Femur (tissue), 1 donor: ENCODE data around the gene SRRM2.

Experiments used
- DNase-seq: peaks from one replicate; pipeline ENCODE4 v3.0.0-alpha.2; 2017

The SRRM2 gene

GRCh38 chr16:2804728-2805127 lies 52.3 kb downstream of the SRRM2 start:
- no peak for DNase-seq

GRCh38 chr16:2806286-2806685 lies 53.8 kb downstream of the SRRM2 start:
- no peak for DNase-seq

GRCh38 chr16:2808181-2808580 lies 55.7 kb downstream of the SRRM2 start:
- no peak for DNase-seq

- no peak for DNase-seq
Measured at GRCh38 chr16:2809149-2809760, 56.8 kb downstream of the SRRM2 start.

DNA sequence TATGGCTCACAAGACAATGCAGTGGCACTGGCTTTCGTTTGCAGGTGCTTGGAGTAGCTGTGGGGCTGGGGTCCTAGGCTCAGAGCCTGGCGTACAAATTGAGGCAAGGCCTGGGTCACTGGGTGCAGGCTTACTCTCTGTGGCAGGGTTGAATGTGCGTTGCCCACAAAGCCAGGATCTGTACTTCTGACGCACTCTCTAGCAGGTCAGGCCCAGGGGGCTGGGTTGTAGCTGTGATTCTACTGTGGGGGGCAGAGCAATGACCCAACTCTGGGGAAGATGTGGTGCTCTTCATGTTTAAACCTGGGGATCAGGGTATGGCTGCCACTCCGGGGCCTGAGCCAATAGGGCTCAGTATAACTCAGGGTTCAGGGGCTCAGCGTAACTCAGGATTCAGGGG lies 58.2 kb downstream of the SRRM2 start:
- no peak for DNase-seq

GRCh38 chr16:2811703-2812471 lies 59.4 kb downstream of the SRRM2 start:
- DNase-seq: no peak

- DNase-seq: no peak
Measured at GRCh38 chr16:2813771-2814221, 61.4 kb downstream of the SRRM2 start.

- DNase-seq: no peak
Measured at GRCh38 chr16:2814551-2815298, 62.3 kb downstream of the SRRM2 start.

DNA sequence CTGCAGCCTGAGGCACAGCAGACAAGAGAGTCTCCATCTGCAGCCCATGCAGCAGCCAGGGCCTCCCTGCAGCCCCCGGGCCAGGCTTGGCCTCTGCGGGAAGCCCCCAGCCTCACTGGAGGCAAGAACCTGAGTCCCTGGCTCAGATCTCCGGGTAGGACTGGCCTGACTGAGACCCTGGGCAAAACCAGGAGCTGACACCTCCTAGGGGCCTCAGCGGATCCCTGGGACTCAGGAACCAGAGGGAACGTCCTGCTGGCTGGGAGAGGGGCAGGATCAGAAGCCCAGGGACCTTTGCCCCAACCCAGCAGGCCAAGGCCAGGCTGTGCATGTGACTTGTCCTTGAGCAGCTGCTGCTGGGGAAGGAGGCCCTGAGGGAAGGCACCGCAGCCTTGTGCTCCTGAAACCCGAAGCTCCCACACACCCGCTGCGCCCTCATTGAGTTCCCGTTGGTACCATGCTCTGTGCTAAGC lies 62.9 kb downstream of the SRRM2 start:
- DNase-seq: no peak

GRCh38 chr16:2816751-2817339 lies 64.4 kb downstream of the SRRM2 start, which contains the start of gene PRSS21:
Gene PRSS21, plus strand, starts transcription at chr16:2817237. Its CDS starts 32 bp downstream, at chr16:2817269.
- DNase-seq: no peak

DNA sequence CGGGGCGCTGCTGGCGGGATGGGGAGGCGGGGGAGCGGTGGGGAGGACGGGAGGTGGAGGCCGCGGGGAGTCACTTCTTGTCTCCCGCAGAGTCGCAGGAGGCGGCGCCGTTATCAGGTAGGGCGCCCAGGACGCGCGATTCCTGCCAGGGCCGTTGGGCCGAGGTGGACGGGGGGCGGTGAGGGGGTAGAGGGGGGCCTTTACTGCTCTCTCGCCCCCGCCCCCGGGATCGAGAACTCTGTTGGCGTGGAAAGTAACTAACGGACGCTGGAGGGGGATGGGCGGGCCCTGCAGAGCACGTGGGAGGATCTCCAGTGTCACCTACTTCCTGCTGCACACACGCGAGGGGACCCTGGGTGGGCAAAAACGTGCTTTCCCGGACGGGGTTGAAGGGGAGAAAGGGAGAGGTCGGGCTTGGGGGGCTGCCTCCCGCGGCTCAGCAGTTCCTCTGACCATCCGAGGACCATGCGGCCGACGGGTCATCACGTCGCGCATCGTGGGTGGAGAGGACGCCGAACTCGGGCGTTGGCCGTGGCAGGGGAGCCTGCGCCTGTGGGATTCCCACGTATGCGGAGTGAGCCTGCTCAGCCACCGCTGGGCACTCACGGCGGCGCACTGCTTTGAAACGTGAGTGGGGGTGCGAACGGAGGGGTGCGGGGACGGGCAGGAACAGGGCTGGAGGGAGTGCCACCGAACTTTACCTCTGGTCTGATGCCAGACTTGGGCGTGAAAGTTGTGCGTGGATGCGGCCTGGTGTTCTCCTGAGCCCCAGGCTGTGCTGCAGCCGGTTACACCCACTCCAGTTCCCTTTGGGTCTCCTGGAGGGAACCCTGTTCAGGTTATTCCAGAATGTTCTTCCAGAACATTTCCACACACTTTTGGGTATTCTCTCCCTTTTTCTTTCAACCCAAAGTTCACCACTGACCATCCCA lies 65.2 kb downstream of the SRRM2 start:
- DNase-seq: no peak

GRCh38 chr16:2818272-2818876 lies 65.9 kb downstream of the SRRM2 start:
- no peak for DNase-seq

DNA sequence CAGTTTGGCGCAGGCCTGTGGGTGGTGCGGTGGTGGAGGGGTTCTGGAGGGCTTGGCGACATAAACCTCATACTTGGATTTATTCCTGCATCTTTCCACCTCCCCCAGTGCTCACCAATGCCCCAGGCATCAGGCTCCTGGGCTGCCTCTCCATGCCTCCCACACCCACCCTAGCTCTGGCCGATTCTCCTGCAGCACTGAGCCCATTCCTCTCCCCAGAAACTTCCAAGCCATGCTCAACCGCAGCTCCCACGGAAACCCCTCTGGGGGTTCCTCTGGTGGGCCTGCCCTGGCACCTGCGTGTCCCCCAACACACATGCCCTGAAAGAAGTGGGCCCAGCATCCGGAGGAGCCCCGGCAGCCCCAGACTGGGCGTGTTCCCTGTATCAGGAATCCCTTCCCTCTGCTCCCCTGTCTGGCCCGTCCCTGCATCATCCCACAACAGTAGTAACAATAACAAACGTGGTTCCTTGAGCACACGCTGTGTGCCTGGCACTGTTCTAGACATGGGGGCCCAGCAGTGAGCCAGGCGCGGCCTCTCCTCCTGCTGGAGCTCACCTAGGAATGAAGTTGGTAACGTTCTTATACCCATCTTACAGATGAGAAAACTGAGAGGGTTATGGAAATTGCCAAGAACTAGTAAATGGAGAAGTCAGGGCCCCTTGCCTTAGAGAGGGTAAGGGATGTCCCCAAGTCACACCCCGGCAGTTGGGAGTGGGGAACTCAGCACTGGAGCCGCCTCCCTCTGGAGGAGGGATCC lies 66.9 kb downstream of the SRRM2 start:
- no peak for DNase-seq

DNA sequence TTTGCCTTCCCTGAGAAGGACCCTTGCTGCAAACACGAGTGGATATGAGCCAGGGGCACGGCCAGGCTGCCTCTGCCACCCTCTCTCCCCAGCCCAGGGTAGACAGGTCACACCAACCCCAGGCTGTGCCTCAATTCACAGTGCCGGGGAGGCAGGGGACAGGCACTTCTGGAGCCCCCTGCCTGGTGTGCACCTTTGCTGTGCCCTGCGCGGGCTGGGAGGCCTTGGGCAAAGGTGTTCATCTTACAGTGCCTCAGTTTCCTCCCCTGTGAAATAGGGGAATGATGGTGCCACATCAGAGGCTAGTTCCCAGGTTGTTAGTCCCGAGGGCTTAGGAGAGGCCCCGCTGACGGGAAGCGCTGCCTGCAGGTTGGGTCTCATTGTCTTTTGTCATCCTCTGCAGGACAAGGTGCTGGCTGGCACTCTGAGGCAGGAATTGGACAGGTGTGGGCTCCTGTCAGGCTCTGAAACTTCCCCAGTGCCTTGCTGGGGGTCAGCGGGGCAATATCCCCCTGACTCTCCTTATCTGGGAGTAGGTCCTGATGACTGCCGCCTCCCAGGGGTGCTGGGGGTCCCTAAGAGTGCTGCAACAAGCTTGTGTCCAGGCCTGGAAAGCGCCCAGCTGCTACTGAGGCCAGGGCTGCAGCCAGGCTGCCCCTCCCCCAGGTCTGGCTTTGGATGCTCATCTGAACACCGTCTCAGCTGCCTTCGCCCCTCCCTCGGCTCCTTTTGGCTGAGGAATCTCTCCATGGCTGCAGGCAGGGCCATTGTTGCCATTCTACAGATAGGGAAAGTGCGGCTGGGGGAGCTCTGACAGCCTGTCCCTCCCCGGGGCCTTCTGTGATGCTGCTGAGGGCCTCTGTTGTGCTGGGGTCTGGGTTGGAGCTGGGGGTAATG lies 67.7 kb downstream of the SRRM2 start:
- no peak for DNase-seq
